Measurements from ENCODE around the gene FAM83F.

- TF ChIP-seq POLR2AphosphoS5 (IDR thresholded peaks at IDR 0.05; ENCODE audit: low read depth, low read length), result no peak
- no peak for TF ChIP-seq REST (IDR thresholded peaks at IDR 0.05; ENCODE audit: insufficient read depth in 1 of 2, low read depth in 2 of 2, low read length in 2 of 2)
These were observed 39.1 kb upstream of the FAM83F start for GRCh38 chr22:39955675-39956074.

All from PFSK-1 (cell line).